GM18861 (cell line): Measurements from ENCODE around the gene JAK1.
"Not testable (repeated sequence)": the region's sequence is repeated elsewhere in the genome, so short reads cannot be mapped to it uniquely, and the experiment has no call there.

Experiments used
- ATAC-seq: cut with Tn5 transposase; IDR thresholded peaks from one replicate; pipeline ENCODE4 v1.9.1; 2021; ENCODE audit not compliant: unreplicated experiment

JAK1 gene

GRCh38 chr1:64950284-64950809, 16.0 kb downstream of the JAK1 start:
- no peak for ATAC-seq

DNA sequence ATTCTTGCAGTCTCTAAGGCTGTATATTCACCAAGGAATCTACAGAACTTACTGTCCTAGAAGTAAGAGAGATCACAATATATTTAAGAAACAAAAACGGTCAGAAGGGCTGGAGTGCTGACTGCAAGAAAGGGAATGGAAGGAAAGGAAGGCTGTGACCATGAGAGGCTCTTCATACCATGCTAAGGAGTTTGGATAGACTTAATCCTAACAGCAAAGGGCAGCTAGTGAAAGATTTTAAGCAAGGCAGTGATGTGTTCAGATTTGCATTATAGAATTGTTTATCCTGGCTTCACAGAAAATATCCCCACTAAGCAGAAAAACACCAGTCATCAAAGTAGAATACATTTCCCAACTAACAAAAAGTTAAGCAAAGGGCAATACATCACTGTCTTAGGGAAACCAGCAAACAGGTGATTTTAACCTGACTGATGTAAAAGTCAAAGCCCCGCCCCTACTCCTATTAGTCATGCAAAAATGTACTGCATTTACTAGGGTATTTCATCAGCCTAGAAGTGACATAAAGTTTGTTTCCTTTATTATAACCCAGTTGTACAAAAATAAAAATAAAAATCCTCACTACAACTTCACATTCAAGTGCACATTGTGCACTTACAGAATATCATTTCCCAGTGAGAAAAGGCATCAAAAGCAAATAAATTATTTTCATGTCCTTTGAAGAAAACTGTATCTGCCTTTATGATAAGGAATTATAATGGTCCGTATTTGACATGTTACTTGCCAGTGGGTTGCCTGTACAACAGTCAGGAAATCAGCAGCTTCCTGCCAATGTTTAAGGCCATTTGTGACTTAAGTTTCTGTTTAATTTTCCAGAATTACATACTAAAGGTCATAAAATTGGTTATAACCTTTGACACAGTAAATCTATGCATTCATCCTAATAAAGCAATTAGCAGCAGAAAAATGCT, 17.2 kb downstream of the JAK1 start:
- ATAC-seq: no peak

- no peak for ATAC-seq
Observed at GRCh38 chr1:64948216-64948615, 18.1 kb downstream of the JAK1 start.

DNA sequence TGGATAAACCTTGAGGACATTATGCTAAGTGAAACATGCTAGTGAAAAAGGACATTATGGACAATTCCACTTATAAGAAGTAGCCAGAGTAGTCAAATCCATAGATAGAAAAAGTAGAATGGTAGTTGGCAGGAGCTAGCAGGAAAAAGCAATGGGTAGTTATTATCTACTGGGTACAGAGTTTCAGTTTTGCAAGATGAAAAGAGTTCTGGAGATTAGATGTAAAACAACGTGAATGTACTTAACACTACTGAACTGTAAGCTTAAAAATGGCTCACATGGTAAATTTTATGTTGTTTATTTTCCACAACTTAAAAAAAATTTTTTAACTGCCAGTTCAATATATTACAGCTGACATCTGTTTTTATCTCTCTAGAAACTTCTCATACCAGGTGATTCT, 19.4 kb downstream of the JAK1 start:
- ATAC-seq: no peak

DNA sequence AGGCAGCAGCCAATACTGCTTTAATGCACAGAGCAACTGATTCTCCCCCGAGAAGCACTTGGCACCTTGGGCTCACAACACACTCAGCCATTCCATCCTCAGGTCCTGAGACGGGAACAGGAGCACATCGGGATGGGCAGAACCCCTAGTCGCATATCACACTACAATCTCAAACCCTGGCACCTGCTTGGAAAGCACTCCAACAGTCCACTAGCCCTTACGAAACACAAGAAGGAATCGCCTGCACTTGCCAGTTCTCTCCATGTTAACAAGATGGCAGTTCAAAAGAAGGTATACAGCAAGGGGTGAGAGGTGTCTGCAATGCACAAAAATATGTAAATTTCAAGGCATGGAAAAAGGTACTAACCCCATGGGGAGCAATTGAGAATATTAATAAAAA, 21.4 kb downstream of the JAK1 start:
- ATAC-seq: no peak

GRCh38 chr1:64942675-64943074, 23.7 kb downstream of the JAK1 start:
- no peak for ATAC-seq

DNA sequence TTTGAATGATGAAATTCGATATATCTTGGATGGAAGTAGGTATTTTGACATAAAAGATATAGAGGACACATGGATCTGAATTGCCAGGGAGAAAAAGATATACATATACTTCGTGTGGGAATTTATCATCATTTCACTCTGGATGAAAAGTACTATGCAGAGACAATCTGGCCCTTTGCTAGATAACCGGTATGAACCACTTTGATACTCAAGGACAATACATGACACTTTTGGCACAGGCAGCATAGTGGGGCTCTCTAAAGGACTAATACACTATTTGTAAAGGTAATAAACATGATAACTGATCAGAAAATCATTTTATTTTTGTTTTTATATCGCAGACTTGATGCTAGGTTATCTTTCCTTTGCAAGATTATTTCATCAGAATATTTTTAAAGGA, 24.2 kb downstream of the JAK1 start:
- ATAC-seq: no peak

- no peak for ATAC-seq
Observed at GRCh38 chr1:64941461-64942117, 24.8 kb downstream of the JAK1 start.

DNA sequence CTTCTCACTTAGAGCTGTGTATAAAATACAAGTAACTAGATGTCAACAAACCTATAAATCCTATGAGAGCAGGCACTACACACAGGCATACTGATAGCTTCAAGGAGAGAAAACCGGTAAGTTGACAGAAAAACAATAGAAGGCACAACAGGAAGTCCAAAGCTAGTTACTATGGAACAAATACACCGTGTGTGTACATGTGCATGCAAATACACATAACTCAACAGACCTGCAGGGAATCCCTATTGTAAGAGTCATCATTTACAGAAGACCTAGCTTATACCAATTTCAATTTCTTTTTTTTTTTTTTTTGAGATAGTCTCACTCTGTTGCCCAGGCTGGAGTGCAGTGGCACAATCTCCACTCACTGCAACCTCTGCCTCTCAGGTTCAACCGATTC, 26.3 kb downstream of the JAK1 start:
- no peak for ATAC-seq

- no peak for ATAC-seq
Observed at GRCh38 chr1:64938991-64939390, 27.4 kb downstream of the JAK1 start.

GRCh38 chr1:64936956-64937355, 29.4 kb downstream of the JAK1 start:
- no peak for ATAC-seq

DNA sequence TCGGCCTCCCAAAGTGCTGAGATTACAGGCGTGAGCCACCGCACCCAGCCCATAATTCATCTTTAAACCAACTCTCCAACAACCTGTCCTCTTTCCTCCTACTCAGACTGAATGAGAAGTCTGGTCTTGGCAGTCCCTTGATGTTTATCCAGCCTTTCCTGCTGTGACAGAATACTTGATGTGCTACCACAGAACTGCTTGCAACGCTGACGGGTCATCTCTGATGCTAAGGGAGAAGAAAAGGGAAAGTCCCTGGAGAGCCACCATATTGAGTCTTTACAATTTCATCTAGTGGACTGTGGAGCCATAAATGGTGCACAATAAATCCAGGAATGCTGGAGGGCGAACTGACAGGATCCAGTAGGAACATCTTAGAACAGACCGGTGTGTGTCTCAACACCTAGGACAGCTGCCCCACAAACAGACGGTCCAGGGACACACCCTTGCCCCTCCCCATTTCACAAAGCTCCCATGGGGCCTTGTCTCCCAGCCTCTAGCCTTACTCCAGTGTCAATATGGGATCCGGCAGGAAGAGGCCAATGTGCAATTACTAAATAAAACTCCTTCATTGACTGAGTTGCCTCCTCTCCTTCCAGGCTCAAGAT, 30.7 kb downstream of the JAK1 start:
- no peak for ATAC-seq

DNA sequence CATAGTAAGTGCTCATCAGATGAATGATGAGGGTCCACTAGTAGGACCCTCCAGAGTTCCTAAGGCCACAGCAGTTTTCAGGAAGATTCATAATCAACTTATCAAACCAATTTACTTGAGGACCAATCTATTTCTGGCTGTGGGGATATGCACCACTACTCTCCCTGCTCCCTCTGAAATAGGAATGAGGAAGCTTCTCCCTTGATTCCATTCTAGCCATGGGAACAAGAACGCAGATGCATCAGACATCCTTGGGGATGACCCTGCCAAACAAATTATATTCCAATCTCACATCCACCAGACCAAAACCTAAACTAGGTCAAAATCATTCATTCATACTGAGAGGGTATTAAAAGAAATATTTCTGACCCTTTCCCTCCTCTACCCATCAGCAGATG, 31.5 kb downstream of the JAK1 start:
- ATAC-seq: no peak

- no peak for ATAC-seq
Observed at GRCh38 chr1:64934115-64934877, 32.1 kb downstream of the JAK1 start.

DNA sequence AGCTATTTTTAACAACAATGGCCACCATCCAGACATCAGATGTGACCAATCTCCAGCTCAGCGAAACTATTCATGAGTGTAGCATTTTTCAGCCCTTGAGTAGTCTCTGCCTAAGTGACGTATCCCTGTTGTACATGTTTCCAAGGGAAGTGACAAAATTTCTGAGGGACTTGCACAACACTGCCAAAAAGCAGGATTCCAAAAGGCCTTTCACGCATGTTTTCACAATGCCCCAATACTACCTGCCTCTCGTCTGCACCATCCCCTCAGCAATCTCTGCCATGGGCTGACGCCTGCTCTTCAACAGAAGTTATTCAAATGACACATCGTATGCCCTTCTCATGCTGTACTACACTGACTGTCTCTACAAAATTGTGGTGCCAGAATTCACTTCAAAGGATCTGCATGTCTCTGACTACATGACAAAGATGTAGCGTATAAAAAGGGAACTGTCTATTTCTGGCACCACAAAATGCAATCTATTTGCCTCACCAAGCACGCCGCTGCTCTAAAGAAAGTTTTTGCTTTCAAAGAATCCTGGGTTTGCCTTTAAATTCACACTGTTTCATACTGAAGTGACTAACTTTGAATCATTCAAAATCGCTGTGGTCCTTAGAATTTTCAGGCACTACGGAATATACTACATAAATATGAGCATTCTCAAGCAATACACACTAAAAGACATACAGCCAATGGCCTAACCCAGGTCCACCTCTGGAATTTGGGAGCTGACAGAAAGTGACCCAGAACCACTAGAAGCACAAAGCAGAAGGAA, 32.9 kb downstream of the JAK1 start:
- no peak for ATAC-seq

DNA sequence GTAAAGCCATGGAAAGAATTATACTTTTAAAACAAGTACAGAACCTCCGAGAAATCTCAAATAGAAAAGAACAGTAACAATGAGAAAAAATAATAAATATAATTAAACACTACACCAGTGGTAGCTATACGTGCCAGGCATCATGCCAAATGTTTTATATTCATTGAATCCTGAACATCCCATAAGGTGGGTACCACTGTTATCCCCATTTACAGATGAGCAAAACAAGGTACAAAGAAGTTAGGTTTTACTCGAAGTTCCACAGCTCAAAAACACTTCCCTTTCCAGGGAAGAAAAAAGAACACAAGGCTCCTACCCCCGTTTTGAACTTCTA, 33.4 kb downstream of the JAK1 start:
- no peak for ATAC-seq

GRCh38 chr1:64930640-64931039, 35.7 kb downstream of the JAK1 start:
- not testable (repeated sequence) for ATAC-seq

- no peak for ATAC-seq
Observed at GRCh38 chr1:64929221-64929620, 37.1 kb downstream of the JAK1 start.

DNA sequence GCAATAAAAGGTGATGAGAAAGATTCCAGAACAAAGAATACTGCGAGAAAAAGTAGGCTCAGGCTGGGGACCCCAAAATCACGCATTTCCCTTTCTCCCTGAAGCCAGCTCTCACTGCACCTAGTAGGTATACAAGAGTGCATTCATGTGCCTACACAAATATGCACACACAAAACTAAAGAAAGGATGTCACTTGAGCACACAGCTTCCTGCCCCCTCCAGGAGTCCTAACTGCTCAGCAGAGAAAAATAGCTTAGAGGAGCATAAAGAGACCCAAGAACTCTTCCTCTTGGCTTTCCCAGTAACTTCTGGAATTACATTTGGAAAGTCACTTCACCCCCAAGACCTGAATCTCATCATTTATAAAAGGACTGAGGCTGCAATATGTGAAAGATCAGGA, 38.0 kb downstream of the JAK1 start:
- ATAC-seq: no peak

DNA sequence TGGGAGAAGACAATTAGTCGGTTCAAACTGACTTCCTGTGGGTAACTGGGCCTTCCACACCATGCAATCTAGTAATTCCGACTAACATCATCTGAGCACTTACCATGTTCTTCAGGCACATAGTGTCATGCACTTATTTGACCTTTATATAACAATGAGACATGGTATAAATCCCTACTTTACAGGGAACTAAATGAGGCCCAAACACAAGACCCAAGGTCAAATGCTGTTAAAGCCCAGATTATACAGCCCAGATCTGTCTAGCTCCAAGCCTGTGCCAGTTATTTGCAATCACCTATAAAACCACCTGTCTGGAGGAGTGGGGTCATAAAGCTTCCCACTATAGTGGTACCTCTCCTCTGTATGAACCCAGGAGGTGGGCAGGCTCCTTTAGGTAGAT, 40.8 kb downstream of the JAK1 start:
- no peak for ATAC-seq
